Measurements from ENCODE around the gene GSK3A. TPM values are rescaled to one million over a fixed set of nuclear protein-coding genes. Genes with fewer than 3 reads are reported as not detected.
A peak's percentile ranks its signal among the peaks of the same experiment; 100 is the strongest.

The GSK3A gene
- total RNA-seq, 2 donors from 2014 or later, result 23.7 to 26.9 TPM

- DNase-seq (ENCODE audit: low spot score), result no peak
- peaks cover 29 to 50% of the 10 kb centered on the region in 2 donors for H3K4me1 ChIP-seq (ENCODE audit: control insufficient read depth in 1 of 2, low read depth in 2 of 2)
- TF ChIP-seq, protein P1, sequence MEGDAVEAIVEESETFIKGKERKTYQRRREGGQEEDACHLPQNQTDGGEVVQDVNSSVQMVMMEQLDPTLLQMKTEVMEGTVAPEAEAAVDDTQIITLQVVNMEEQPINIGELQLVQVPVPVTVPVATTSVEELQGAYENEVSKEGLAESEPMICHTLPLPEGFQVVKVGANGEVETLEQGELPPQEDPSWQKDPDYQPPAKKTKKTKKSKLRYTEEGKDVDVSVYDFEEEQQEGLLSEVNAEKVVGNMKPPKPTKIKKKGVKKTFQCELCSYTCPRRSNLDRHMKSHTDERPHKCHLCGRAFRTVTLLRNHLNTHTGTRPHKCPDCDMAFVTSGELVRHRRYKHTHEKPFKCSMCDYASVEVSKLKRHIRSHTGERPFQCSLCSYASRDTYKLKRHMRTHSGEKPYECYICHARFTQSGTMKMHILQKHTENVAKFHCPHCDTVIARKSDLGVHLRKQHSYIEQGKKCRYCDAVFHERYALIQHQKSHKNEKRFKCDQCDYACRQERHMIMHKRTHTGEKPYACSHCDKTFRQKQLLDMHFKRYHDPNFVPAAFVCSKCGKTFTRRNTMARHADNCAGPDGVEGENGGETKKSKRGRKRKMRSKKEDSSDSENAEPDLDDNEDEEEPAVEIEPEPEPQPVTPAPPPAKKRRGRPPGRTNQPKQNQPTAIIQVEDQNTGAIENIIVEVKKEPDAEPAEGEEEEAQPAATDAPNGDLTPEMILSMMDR (IDR thresholded peaks at IDR 0.05), result no peak
- H3K27ac ChIP-seq, result peak overlapping the region; percentile 89 to 99
- ATAC-seq (ENCODE audit: insufficient number of reproducible peaks, low FRiP score, low read depth), result no peak
- H3K27me3 ChIP-seq (replicated peaks; ENCODE audit: insufficient read depth), result no peaks in the 10 kb centered on the region
- H3K36me3 ChIP-seq, result peaks cover 13% of the 10 kb centered on the region
- H3K9me3 ChIP-seq, result no peaks in the 10 kb centered on the region
- H3K4me3 ChIP-seq, result peak overlapping the region; percentile 99
These were observed 10.2 kb upstream of the GSK3A start for GRCh38 chr19:42252365-42253244.

DNA sequence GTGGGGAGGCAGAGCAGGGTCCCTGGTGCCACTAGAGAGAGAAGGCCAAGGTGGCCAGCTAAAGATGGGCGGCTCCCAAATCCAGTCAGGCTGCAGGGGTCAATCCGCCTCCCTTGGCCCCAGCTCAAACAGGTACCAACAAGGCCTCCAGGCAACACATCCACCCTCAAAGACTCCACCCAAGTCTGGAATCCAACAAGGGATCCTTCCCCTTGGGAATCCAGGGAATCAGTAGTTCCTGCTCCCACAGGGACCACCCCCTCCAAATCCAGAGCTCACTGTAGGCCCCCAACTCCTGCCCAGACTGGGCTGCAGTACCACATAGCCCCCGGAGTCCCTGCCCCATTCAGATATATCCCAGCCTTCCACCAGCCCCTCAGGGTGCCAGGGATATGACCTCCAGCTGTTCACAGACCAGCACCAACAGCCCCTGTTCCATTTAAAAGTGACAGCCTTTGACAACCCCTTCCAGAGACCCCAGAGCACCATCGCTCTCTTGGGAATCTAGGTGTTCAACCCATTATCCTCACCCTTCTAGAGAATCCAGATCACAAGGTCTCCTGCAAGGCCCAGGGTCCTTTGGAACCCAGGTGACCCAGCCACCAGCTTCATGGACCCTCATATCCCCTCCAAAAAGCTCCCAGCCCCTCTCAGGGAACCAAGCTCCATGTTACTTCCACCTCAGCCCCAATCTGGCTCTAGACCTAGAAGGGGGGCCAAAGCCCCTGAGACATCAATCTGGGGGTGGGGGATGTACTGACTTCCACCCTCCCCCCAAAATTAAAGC, 9.4 kb upstream of the GSK3A start:
- DNase-seq (ENCODE audit: low spot score), result no peak

DNA sequence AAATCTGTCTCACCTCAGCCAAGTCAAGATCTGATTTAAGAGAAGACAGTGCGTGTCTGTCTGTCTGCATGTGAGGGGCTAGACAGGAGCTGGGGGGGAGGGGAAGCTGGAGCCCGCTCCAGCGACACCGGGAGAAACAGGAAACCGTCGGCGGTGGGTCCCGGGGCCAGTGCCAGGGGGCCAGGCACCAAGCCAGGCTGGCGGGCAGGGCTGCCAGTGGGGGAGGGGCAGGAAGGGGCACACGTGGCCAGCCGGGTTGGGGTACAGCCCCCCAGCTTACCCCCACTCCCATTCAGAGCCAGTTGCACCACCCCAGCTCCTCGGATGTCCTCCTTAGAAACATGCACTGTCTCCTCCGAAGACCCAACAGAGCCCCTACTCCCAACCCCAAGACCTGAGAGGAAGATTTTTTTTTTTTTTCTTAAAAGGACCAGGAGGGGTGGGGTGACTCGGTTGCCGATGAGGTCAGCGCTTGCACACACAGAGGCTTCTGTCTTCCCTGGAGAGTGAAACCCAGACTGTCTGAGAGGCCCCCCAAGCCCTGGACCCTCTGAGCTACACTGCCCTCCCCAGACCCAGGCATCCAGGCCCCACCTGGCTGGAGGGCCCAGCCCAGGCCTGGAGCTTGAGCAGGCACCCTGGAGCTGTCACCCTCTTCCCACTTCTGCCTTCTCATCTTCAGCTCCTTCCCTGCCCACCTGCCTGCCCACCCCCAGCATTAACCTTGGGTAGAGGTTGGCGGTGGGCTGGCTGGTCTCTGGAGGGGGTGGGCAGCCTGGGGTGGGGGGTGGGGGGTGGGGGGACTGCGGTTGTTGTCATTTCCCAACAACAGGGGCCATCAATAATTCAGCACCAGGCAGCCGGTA, 8.5 kb upstream of the GSK3A start:
- peaks cover 26 to 58% of the 10 kb centered on the region in 2 donors for H3K4me1 ChIP-seq (ENCODE audit: control insufficient read depth in 1 of 2, low read depth in 2 of 2)
- peak overlapping the region; percentile 89 to 99 for H3K27ac ChIP-seq
- DNase-seq (ENCODE audit: low spot score) (no peak), ATAC-seq (ENCODE audit: insufficient number of reproducible peaks, low FRiP score, low read depth) (no peak)
- no peaks in the 10 kb centered on the region for H3K9me3 ChIP-seq
- TF ChIP-seq, protein P1 (IDR thresholded peaks at IDR 0.05), result no peak
- peak overlapping the region; percentile 99 for H3K4me3 ChIP-seq
- H3K36me3 ChIP-seq, result peaks cover 13% of the 10 kb centered on the region
- H3K27me3 ChIP-seq (replicated peaks; ENCODE audit: insufficient read depth), result no peaks in the 10 kb centered on the region

More for the DNA sequence above, 9.4 kb upstream of the GSK3A start:
- Histone ChIP-seq H3K27me3 (replicated peaks; ENCODE audit: insufficient read depth) (no peaks in the 10 kb centered on the region), H3K27ac (peak overlapping the region; percentile 89 to 99), H3K9me3 (no peaks in the 10 kb centered on the region), H3K4me3 (peak overlapping the region; percentile 99), H3K4me1 (ENCODE audit: control insufficient read depth in 1 of 2, low read depth in 2 of 2) (peaks cover 29 to 54% of the 10 kb centered on the region in 2 donors), H3K36me3 (peaks cover 13% of the 10 kb centered on the region)
- no peak for ATAC-seq (ENCODE audit: insufficient number of reproducible peaks, low FRiP score, low read depth)
- TF ChIP-seq, protein P1 (IDR thresholded peaks at IDR 0.05), result no peak

DNA sequence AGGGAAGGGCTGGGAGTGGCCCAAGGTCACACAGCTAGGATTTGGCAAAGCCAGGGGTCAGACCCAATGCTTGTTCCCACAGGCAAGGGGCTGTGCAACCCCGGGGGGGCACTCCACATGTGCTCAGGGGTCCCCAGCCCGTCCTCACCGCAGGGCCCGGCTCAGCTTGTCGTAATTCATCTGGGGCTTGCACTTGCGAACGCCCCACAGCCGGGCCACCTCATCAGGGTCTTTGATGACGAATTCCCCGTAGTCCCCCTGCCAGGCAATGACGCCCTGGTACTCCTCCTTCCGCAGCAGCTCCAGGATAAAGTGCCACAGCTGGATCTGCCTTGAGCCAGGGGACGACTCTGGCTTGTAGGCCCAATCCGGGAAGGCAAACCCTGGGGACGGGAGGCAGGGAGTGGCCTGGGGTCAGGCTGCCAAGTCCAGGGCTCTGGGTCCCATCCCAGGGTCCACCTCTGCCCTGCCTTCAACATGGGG, 7.8 kb upstream of the GSK3A start:
- Histone ChIP-seq H3K27ac (peak overlapping the region; percentile 89 to 99), H3K27me3 (replicated peaks; ENCODE audit: insufficient read depth) (no peaks in the 10 kb centered on the region), H3K9me3 (no peaks in the 10 kb centered on the region), H3K4me3 (peak overlapping the region; percentile 99), H3K4me1 (ENCODE audit: control insufficient read depth in 1 of 2, low read depth in 2 of 2) (peaks cover 33 to 61% of the 10 kb centered on the region in 2 donors), H3K36me3 (peaks cover 13% of the 10 kb centered on the region)
- ATAC-seq (ENCODE audit: insufficient number of reproducible peaks, low FRiP score, low read depth) (no peak), DNase-seq (ENCODE audit: low spot score) (no peak)
- TF ChIP-seq, protein P1 (IDR thresholded peaks at IDR 0.05), result no peak

All from thoracic aorta (tissue), 2 donors.